HT1080 (cell line): ENCODE data around the gene BCKDHB. TPM values are rescaled to one million over a fixed set of nuclear protein-coding genes. Genes with fewer than 3 reads are reported as not detected.
A peak's percentile ranks its signal among the peaks of the same experiment; 100 is the strongest.

ENCODE experiments used
- DNase-seq: peaks from one replicate; pipeline ENCODE4 v3.0.0-alpha.2; 2015; ENCODE audit warnings: low read depth
- total RNA-seq: library from RNA; depleted of rRNA; stranded (reverse); fragments of >200 nt; shearing (Covaris generic); gene quantifications from 2 replicates; pipeline ENCODE4 v1.2.3, GENCODE V29; 2014

The BCKDHB gene
- total RNA-seq, 1 experiment from 2014 or later = 11.5 TPM

- DNase-seq = no peak
These were observed 222.2 kb downstream of the BCKDHB start for GRCh38 chr6:80328652-80329051.

GRCh38 chr6:80329496-80329895 lies 223.0 kb downstream of the BCKDHB start:
- DNase-seq = no peak

- DNase-seq = no peak
These were observed 224.5 kb downstream of the BCKDHB start for GRCh38 chr6:80330961-80331360.

DNA sequence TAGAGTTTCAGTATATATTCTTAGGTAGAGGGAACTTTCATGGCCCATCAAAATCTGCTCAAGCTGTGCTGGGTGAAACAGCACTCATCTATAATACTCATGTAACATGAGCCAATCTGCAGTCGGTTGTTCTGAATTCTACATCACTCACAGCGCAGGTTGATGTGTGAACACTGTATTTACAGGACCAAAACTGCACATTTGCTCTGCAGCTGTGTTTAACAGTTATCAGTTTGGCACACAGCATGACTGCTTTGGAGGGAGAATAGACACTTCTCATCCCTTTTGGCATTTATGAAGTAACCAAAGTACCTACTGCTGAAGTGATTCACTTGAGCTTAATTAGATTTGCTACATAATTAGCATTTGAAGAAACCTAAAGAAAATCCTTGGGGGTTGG lies 225.1 kb downstream of the BCKDHB start:
- DNase-seq = no peak

- DNase-seq = no peak
These were observed 225.5 kb downstream of the BCKDHB start for GRCh38 chr6:80331974-80332373.

- no peak for DNase-seq
These were observed 226.9 kb downstream of the BCKDHB start for GRCh38 chr6:80333342-80333741.

DNA sequence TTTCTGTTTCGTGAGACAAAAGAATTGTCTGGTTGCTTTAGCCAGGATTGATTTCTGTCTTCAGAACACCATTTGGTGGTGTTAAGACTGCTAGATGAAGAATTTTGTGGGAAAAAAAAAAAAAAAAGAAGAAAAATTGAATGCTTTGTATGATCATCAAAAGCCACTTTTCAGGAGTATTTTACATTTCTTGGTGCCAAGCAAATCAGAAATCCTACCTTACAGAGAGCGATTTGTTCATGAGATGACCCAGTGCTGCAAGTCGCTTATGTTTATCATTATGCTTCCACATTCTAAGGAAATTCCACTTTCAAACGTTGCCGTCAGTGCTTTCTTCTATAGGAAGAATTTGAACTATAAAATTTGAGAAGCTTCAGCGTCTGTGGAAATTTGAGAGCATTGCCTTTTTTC lies 228.7 kb downstream of the BCKDHB start:
- DNase-seq = no peak

GRCh38 chr6:80336911-80337310 lies 230.4 kb downstream of the BCKDHB start:
- DNase-seq = no peak

DNA sequence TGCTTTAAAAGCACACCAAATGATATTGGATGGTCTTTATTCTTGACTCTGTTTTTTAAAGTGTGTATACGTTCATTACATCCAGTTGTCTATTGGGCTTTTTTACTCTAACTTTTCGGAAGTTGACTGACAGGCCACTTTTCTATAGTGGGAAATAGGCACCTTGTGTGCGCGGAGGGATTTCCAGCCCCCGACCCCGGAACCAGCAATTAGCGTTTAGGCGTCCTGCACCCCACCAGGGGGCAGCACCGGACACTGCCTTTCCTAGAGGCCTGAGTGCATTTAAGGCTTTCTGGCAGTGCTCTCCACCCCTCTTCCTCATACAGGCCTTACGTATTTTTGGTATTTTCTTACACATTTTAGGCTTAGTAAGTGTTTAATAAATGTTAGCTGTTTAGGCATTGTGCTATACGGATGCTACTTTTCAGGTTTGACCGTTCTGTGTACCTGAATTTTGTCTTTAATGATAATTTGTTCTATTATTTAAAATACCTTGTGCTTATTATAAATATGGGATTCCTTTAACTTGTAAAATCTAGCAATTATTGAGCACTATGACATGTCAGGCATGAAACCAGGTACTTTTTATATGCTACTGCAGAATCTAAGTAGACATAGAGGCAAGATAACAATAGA lies 231.8 kb downstream of the BCKDHB start:
- DNase-seq = peak; percentile 20

DNA sequence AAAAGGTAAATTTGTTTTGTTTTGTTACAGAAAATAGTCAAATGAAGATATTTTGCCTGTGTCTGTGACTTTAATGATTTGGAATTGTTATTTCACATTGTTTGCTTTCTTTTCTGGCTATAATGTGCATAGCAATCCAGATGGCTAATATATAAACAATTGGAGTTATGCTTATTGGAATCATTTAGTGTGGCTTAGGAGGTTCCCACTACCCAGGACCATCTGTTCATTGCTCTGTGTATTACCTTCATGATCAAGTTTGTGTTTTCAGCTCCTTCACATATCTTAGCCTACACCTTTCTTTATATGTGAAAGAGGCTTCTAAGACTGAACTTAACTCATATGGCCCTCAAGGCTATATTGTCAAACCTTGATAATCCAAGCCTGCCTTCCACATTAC lies 232.9 kb downstream of the BCKDHB start:
- no peak for DNase-seq

DNA sequence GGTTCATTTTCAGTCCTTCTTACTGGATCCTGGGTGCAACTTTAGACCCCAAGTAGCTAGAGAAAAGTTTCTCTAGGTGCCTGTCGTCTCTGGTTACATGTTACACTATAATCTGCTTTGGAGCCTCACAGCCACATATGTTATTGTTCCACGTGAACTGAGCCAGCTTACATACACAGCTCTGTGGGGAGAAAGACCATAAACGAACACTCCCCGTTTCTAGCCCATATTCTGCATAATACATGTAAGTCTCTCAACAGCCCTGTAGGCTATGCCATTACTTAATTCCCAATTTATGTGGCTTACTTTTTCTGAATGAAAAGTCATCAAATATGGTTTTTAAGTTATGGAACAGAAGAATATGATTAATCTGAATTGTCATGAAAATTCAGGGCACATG lies 233.8 kb downstream of the BCKDHB start:
- no peak for DNase-seq

GRCh38 chr6:80340686-80341085 lies 234.2 kb downstream of the BCKDHB start:
- DNase-seq = no peak

DNA sequence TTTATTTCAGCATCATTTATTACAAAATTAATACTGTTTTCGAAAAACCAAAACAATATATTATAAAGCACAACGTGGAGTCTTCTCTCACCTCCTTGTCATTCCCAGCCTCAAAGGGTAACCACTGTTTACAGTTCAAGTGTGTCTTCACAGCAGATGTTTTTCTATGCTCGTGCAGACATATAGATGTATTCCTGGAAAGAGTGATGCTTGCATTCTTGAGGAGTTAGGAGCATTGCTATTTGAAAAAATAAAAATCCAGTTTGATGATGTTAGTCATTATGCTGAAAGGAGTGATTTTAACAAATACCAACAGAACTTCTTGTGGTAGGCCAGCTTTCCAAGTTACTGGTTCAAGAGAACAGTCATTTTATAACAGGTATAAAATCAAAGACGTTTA lies 234.9 kb downstream of the BCKDHB start:
- DNase-seq = no peak

DNA sequence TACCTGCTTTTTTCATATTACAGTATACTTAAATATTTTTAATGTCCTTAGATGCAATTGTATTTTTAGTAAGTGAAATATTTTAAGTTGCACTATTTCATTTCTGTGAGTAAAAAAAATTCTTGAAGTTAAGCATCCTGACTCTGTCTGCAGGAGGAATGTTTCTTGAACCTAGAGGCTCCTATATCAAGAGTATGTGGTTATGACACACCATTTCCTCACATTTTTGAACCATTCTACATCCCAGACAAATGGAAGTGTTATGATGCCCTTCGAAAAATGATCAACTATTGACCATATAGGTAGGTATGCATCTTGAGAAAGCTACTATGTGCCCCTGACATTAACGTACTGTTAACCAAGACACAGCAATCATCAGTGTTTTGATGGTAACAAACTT lies 237.0 kb downstream of the BCKDHB start:
- DNase-seq = peak; percentile 20

GRCh38 chr6:80347101-80347500 lies 240.6 kb downstream of the BCKDHB start:
- no peak for DNase-seq

DNA sequence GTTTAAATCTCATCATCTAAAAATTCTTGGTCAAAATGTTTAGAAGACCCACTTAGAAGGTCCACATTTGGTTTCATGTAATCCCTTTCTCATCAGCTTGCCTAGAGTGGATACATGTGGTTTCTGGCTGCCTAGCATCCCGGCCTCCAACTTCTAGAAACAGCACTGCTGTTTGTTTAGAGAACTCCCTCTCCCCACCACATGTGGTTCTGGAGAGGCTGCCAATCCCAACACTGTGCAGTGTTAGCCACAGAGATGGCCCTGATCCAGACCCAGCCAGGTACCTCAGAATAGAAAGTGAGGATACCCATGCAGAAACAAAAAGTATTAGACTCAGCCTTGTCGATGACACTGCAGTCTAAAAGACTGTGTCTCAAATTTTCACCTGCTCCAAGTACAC lies 241.8 kb downstream of the BCKDHB start:
- DNase-seq = peak; percentile 38

GRCh38 chr6:80356000-80356399 lies 249.5 kb downstream of the BCKDHB start:
- DNase-seq = no peak

DNA sequence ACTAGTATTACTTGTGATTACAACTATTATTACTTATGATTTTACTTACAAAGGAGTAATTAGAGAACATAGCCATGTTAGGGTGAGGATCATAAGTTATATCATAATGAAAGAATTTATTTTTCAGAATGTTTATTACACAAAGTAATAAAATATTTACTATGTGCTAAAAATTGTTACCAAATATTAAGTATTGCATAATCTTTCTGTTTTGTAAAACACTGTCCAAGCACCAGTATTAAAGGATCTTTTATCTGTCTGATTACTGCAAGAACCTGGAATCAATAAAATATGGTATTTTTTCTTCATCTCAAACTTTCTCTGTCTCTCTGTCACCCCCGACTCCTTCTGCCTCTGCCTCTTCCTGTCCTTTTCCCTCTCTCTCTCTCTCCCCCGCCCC lies 250.1 kb downstream of the BCKDHB start:
- no peak for DNase-seq

DNA sequence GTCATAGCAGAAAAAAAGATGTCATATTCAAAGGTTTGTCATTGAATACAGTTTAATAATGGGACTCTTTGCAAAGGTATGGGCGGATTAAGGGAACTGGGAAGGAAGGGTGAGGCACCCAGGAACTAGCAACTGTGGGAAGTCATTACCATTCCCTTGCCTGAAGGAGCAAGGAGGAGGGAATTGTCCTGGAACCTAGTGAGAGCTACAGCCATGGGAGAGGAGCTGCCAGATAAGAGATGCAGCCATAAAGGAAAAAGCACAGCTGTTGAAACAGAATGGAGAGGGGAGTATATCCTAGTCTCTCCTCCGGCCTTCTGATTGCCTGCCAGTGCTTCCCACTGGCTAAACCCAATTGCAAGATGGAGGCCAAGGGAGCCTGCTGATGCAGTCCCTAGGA lies 250.6 kb downstream of the BCKDHB start:
- DNase-seq = no peak

GRCh38 chr6:80357674-80358073 lies 251.2 kb downstream of the BCKDHB start:
- DNase-seq = no peak

- no peak for DNase-seq
These were observed 257.1 kb downstream of the BCKDHB start for GRCh38 chr6:80363501-80364122.

DNA sequence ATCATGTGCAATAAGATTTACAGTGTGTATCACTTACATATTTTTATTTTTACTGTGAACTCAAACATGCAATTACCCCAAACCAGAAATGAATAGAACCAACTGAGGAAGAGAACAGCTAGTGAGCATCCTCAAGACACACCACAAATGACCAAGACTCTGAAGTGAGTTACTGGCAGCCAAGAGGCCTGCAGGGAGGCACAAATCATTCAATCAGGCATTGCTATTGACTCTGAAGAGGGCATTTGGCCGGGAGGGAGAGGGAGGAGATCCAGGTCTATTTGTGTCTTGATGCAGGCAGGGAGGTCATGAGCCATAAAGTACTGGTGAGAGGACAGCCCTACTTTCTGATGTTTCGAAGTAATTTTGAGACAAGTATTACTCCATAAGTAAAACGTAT lies 257.7 kb downstream of the BCKDHB start:
- DNase-seq = no peak

DNA sequence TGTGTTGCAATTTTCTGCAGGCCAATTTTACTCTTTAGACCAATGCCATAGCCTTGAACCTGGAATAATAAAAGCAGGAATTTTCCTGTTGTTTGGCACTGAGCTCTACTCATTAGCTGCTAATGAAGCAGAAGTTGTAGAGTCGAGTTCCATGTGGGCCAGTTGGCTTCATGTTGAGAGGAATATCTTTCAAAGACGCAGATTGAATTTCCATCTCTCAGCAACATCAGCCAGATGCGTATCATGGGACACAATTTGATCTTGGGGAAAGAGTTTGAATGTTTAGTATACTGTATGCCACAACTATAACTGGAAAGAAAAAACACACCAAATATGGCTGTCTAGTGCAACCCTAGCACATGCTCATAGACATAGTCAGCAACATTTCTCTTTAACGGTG lies 259.6 kb downstream of the BCKDHB start:
- DNase-seq = no peak

DNA sequence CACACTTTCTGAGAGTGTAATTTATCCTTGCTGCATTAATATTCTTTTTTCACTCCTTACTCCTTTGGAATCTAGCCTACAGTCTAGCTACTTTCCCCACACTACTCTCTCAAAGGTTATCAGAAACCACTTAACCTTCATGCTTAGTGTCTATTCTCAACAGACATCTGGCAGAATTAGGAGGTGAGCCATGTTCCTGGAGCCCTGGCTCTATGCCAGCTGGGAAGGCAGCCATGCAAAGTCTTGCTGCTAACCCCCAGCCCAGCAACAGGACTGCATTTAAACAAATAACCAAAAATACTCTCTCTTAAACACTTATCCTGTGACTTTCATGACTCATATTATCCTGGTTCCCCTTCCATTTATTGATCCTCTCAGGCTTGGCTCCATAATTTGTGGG lies 260.2 kb downstream of the BCKDHB start:
- DNase-seq = peak; percentile 42
